DOHH2 (cell line): ENCODE results near the gene CBR3.

Source experiments
- CTCF ChIP-seq: fragments of 200-600 bp; sonication (generic); IDR thresholded peaks from one replicate; pipeline ENCODE4 v1.5.1; 2014; ENCODE audit warnings: antibody characterized with exemption, mild to moderate bottlenecking, low read depth, low read length; ENCODE audit not compliant: poor library complexity, severe bottlenecking
- EZH2phosphoT487 ChIP-seq: fragments of 200-600 bp; sonication (generic); IDR thresholded peaks from 2 replicates; pipeline ENCODE4 v1.6.1; 2017; ENCODE audit warnings: borderline replicate concordance, mild to moderate bottlenecking, antibody characterized with exemption, low read length, moderate library complexity, mixed read lengths

GRCh38 chr21:36169470-36170128 lies 34.7 kb downstream of the CBR3 start:
- TF ChIP-seq CTCF (peak; percentile 26), EZH2phosphoT487 (no peak)
